H1 (cell line): ENCODE measurements around the gene ZNF248. TPM values are rescaled to one million over a fixed set of nuclear protein-coding genes. Genes with fewer than 3 reads are reported as not detected.
"Not testable (repeated sequence)": the region's sequence is repeated elsewhere in the genome, so short reads cannot be mapped to it uniquely, and the experiment has no call there.

ENCODE experiments used
- CTCF ChIA-PET: fragments of 300-600 bp; sonication (Branson Sonifier 250); formaldehyde crosslinking; loops from one replicate; lab custom pipeline; 2021; ENCODE audit not compliant: partially characterized antibody; lab: Charles Lee
- POLR2A ChIA-PET: fragments of 300-600 bp; sonication (Branson Sonifier 250); formaldehyde crosslinking; loops from one replicate; lab custom pipeline; 2021; ENCODE audit warnings: inconsistent platforms; ENCODE audit not compliant: partially characterized antibody; lab: Charles Lee
- DNase-seq, 2 experiments: peaks; one replicate each; pipeline versions ENCODE4 v3.0.0 to v3.0.0-alpha.2; 2010 to 2022; ENCODE audit warnings: low spot score in 2 of 2, low read depth in 1 of 2, mixed read lengths in 1 of 2
- FAIRE-seq: peaks from 2 replicates; lab custom pipeline; 2011; peaks lifted over from hg19 to GRCh38; lab: Jason Lieb, UNC
- H2AFZ ChIP-seq: 2 replicates; pipeline ENCODE4 v1.8.1; 2012; ENCODE audit warnings: low read length, inconsistent platforms
- H2AK5ac ChIP-seq: 2 replicates; pipeline ENCODE4 v1.6.1; 2013; ENCODE audit warnings: low read depth, low read length
- H2BK120ac ChIP-seq: replicated peaks from 2 replicates; pipeline ENCODE3; 2013; ENCODE audit warnings: low read depth, low read length, inconsistent platforms
- H2BK12ac ChIP-seq: 2 replicates; pipeline ENCODE4 v1.6.1; 2013; ENCODE audit warnings: low read depth, low read length
- H2BK15ac ChIP-seq: 2 replicates; pipeline ENCODE4 v1.6.1; 2013; ENCODE audit warnings: low read length
- H2BK20ac ChIP-seq: 2 replicates; pipeline ENCODE4 v1.6.1; 2013; ENCODE audit warnings: low read length
- H2BK5ac ChIP-seq: 2 replicates; pipeline ENCODE4 v1.6.1; 2013; ENCODE audit warnings: low read depth, low read length
- H3K14ac ChIP-seq: 2 replicates; pipeline ENCODE4 v1.6.1; 2013; ENCODE audit warnings: inconsistent platforms; ENCODE audit not compliant: insufficient read length
- H3K18ac ChIP-seq: 2 replicates; pipeline ENCODE4 v1.6.1; 2013; ENCODE audit warnings: low read length; ENCODE audit errors: extremely low read depth
- H3K23ac ChIP-seq: 2 replicates; pipeline ENCODE4 v1.6.1; 2013; ENCODE audit warnings: inconsistent platforms; ENCODE audit not compliant: insufficient read length
- H3K23me2 ChIP-seq: 2 replicates; pipeline ENCODE4 v1.6.1; 2013; ENCODE audit warnings: low read depth, low read length
- H3K27ac ChIP-seq: 2 replicates; pipeline ENCODE4 v1.6.1; 2011; ENCODE audit warnings: low read depth, low read length, inconsistent platforms
- H3K27me3 ChIP-seq, 4 experiments: replicated peaks in 1 of 4; 1 replicate in 1 of 4; 2 replicates in 3 of 4; pipeline versions ENCODE4 v1.6.1 to v1.8.1; 2011 to 2013; ENCODE audit warnings: low read length in 3 of 4, mild to moderate bottlenecking in 3 of 4, inconsistent platforms in 2 of 4, mixed read lengths in 2 of 4, moderate library complexity in 1 of 4; ENCODE audit not compliant: control insufficient read depth in 3 of 4, insufficient read depth in 3 of 4; ENCODE audit errors: extremely low read depth in 1 of 4
- H3K36me3 ChIP-seq, 4 experiments: 2 replicates each; pipeline versions ENCODE4 v1.6.1 to v1.8.1; 2011 to 2013; ENCODE audit warnings: mild to moderate bottlenecking in 4 of 4, low read length in 3 of 4, moderate library complexity in 2 of 4, control low read depth in 1 of 4, inconsistent platforms in 1 of 4; ENCODE audit not compliant: insufficient read depth in 4 of 4, control insufficient read depth in 2 of 4
- H3K4ac ChIP-seq: replicated peaks from 2 replicates; pipeline ENCODE3; 2013; ENCODE audit warnings: low read length, low read depth, mixed read lengths, inconsistent platforms; ENCODE audit not compliant: insufficient read length
- H3K4me1 ChIP-seq, 4 experiments: replicated peaks in 1 of 4; 1 replicate in 1 of 4; 2 replicates in 3 of 4; pipeline versions ENCODE4 v1.6.1 to v1.8.1; 2011 to 2013; ENCODE audit warnings: low read length in 3 of 4, inconsistent platforms in 2 of 4, mixed read lengths in 1 of 4; ENCODE audit not compliant: insufficient read depth in 4 of 4, control insufficient read depth in 3 of 4
- H3K4me2 ChIP-seq, 2 experiments: 2 replicates each; pipeline versions ENCODE4 v1.6.1 to v1.8.1; 2011 to 2013; ENCODE audit warnings: low read depth in 2 of 2, low read length in 2 of 2, control low read depth in 1 of 2, inconsistent platforms in 1 of 2, mild to moderate bottlenecking in 1 of 2; ENCODE audit not compliant: insufficient read depth in 1 of 2
- H3K4me3 ChIP-seq, 4 experiments: fragments of 200-600, 300-600 bp in 1 of 4; sonication (generic), shearing (Covaris generic), sonication (Bioruptor Twin) in 1 of 4; 2 replicates each; pipeline versions ENCODE4 v1.5.1 to v1.8.1; 2011 to 2016; ENCODE audit warnings: low read length in 4 of 4, low read depth in 3 of 4, control low read depth in 2 of 4, inconsistent platforms in 2 of 4, mild to moderate bottlenecking in 2 of 4, mixed read lengths in 1 of 4, moderate library complexity in 1 of 4; ENCODE audit not compliant: insufficient read depth in 2 of 4; ENCODE audit errors: extremely low read depth in 1 of 4
- H3K56ac ChIP-seq: replicated peaks from 2 replicates; pipeline ENCODE3; 2013; ENCODE audit warnings: low read depth, mild to moderate bottlenecking, mixed read lengths, low read length, inconsistent platforms; ENCODE audit not compliant: insufficient read length
- H3K79me1 ChIP-seq: 2 replicates; pipeline ENCODE4 v1.6.1; 2013; ENCODE audit warnings: low read depth, low read length, control low read depth
- H3K79me2 ChIP-seq, 2 experiments: 2 replicates each; pipeline versions ENCODE4 v1.6.1 to v1.8.1; 2012 to 2013; ENCODE audit warnings: low read length in 2 of 2, mild to moderate bottlenecking in 2 of 2, inconsistent platforms in 1 of 2; ENCODE audit not compliant: insufficient read depth in 2 of 2, control insufficient read depth in 1 of 2
- H3K9ac ChIP-seq, 4 experiments: replicated peaks in 1 of 4; 1 replicate in 1 of 4; 2 replicates in 3 of 4; pipeline versions ENCODE4 v1.6.1 to v1.8.1; 2011 to 2013; ENCODE audit warnings: low read depth in 3 of 4, low read length in 3 of 4, control low read depth in 2 of 4, mild to moderate bottlenecking in 2 of 4, moderate library complexity in 2 of 4, inconsistent platforms in 1 of 4; ENCODE audit errors: extremely low read depth in 1 of 4
- H3K9me3 ChIP-seq, 2 experiments: 2 replicates each; pipeline versions ENCODE4 v1.6.1 to v1.8.1; 2012 to 2013; ENCODE audit warnings: mild to moderate bottlenecking in 2 of 2, moderate library complexity in 2 of 2, control low read depth in 1 of 2, inconsistent platforms in 1 of 2, low read depth in 1 of 2, low read length in 1 of 2, mixed read lengths in 1 of 2; ENCODE audit not compliant: insufficient read depth in 2 of 2
- H4K20me1 ChIP-seq, 2 experiments: replicated peaks in 1 of 2; 2 replicates each; pipeline versions ENCODE3 to v1.8.1; 2011 to 2013; ENCODE audit warnings: inconsistent platforms in 2 of 2, low read length in 2 of 2, mild to moderate bottlenecking in 1 of 2; ENCODE audit not compliant: insufficient read depth in 2 of 2, control insufficient read depth in 1 of 2
- H4K5ac ChIP-seq: 2 replicates; pipeline ENCODE4 v1.6.1; 2013; ENCODE audit warnings: low read length, low read depth, mixed read lengths, inconsistent platforms; ENCODE audit not compliant: insufficient read length
- H4K8ac ChIP-seq: 2 replicates; pipeline ENCODE4 v1.8.0; 2013; ENCODE audit warnings: mild to moderate bottlenecking, moderate library complexity, low read length, inconsistent platforms; ENCODE audit not compliant: insufficient read depth; ENCODE audit errors: extremely low read depth
- H4K91ac ChIP-seq: replicated peaks from 2 replicates; pipeline ENCODE3; 2013; ENCODE audit warnings: low read length, mixed read lengths, inconsistent platforms; ENCODE audit not compliant: insufficient read length
- BCL11A ChIP-seq, 2 experiments: IDR thresholded peaks; one replicate each; pipeline ENCODE4 v1.6.1; 2011; ENCODE audit warnings: low read depth in 2 of 2, low read length in 2 of 2, mild to moderate bottlenecking in 2 of 2
- CBX8 ChIP-seq: fragments of 300-800, 300-1000 bp; sonication (generic); IDR thresholded peaks from 2 replicates; pipeline ENCODE4 v1.7.1; 2016; ENCODE audit warnings: low read depth, low read length, borderline replicate concordance
- KDM1A ChIP-seq: fragments of 200-600, 300-600 bp; sonication (generic); IDR thresholded peaks from 2 replicates; pipeline ENCODE4 v1.7.1; 2016; ENCODE audit warnings: mild to moderate bottlenecking, low read length, borderline replicate concordance
- MAFK ChIP-seq: IDR thresholded peaks from 2 replicates; pipeline ENCODE4 v1.6.1; 2012; ENCODE audit warnings: low read depth, mild to moderate bottlenecking, improper control_type of control experiment, low read length
- RXRA ChIP-seq: IDR thresholded peaks from 2 replicates; pipeline ENCODE4 v1.6.1; 2011; ENCODE audit warnings: low read depth, mild to moderate bottlenecking, low read length, moderate library complexity; ENCODE audit not compliant: insufficient read depth
- SAP30 ChIP-seq: fragments of 300-600 bp; sonication (generic); IDR thresholded peaks from 2 replicates; pipeline ENCODE4 v1.7.1; 2012; ENCODE audit warnings: low read length, moderate library complexity, mild to moderate bottlenecking, inconsistent platforms; ENCODE audit not compliant: insufficient read depth, insufficient replicate concordance
- SP1 ChIP-seq: IDR thresholded peaks from 2 replicates; pipeline ENCODE4 v1.6.1; 2011; ENCODE audit warnings: low read depth, low read length
- SP2 ChIP-seq: IDR thresholded peaks from 2 replicates; pipeline ENCODE4 v1.6.1; 2012; ENCODE audit warnings: mild to moderate bottlenecking, low read length, inconsistent platforms
- USF2 ChIP-seq: IDR thresholded peaks from 2 replicates; pipeline ENCODE4 v1.6.1; 2011; ENCODE audit warnings: low read length, improper control_type of control experiment
- WGBS, 2 experiments: shearing (Covaris generic) in 1 of 2; methylation state at CpG; one replicate each; pipeline versions ENCODE4 v1.1.6 to v1.1.7; 2013 to 2015; ENCODE audit warnings: low lambda C conversion rate in 2 of 2, mixed read lengths in 2 of 2, inconsistent platforms in 1 of 2, low coverage in 1 of 2, missing lambda C conversion rate in 1 of 2; ENCODE audit not compliant: insufficient replicate concordance in 2 of 2, insufficient coverage in 1 of 2, insufficient read length in 1 of 2; ENCODE audit errors: extremely low coverage in 1 of 2, missing lambda C conversion rate in 1 of 2; 5-methylcytosine and 5-hydroxymethylcytosine counted together
- polyA plus RNA-seq, 7 experiments: library from polyadenylated mRNA; depleted of rRNA in 3 of 7; stranded (reverse) in 5 of 7; unstranded in 2 of 7; fragments of >200 nt in 5 of 7; fragments of 200-250 nt in 2 of 7; gene quantifications; 1 replicate in 5 of 7; 2 replicates in 1 of 7; 4 replicates in 1 of 7; pipeline versions ENCODE4 v1.2.1 to v1.2.3, GENCODE V29; 2011 to 2013; ENCODE audit warnings: missing spikeins in 2 of 7, mixed read lengths in 2 of 7
- total RNA-seq: library from RNA; stranded (reverse); fragmentation: NEBNext Ultra II Directional; extraction: Animal tissue kit (Norgen Biotek cat#: 25700); gene quantifications from 2 replicates; pipeline ENCODE4 v1.2.1, GENCODE V29; 2021
- TF ChIP-seq, protein P1 (sequence below): IDR thresholded peaks from 2 replicates; pipeline ENCODE4 v1.6.1; 2012; ENCODE audit warnings: inconsistent platforms

Gene ZNF248
- total and polyA plus RNA-seq, 2 of the 8 experiments (the other 6 are each of a cell fraction or from before 2014, with no cell fraction given), result 9.1 TPM; not detected in 1

DNA sequence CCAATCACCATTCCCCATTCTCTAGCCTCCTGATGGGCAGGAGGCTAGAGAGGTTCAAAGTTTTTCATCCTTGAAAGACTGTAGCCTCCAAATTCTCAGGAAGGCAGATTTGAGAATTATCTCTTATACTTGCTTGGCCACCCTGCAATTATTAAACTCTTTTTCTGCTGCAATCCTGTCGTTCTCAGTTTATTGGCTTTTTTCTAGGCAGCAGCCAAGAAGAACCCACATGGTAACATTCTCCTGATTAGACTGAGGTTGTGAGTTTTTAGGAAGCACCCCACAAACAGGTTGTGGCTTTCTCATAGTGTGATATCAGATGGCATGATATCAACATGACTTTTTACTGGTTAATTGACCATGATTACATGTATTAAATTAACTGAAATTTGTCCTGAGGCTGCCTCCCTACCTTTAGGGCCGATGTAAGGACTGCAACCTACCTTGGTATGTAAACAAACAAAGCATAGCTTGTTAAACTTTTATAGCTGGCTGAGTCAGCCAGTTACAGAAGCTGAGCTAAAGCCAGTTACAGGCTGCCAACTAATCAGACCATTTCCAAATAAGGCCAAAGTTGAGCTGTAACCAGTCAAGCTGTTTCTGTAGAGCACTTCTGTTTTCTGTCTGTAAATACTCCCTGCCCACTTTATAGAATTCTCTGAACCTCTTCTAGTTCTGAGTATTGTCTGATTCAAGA lies 3.2 kb upstream of the ZNF248 start (continued):
- TF ChIP-seq, protein P1, sequence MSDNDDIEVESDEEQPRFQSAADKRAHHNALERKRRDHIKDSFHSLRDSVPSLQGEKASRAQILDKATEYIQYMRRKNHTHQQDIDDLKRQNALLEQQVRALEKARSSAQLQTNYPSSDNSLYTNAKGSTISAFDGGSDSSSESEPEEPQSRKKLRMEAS, result no peak
- TF ChIP-seq BCL11A (IDR thresholded peaks at IDR 0.05; ENCODE audit: low read depth in 2 of 2, low read length in 2 of 2) (no peak), SAP30 (no peak), MAFK (no peak), SP1 (no peak), RXRA (no peak), KDM1A (no peak), SP2 (no peak), CBX8 (no peak), USF2 (no peak)
- TF ChIP-seq, all 59 proteins: peak for 0

DNA sequence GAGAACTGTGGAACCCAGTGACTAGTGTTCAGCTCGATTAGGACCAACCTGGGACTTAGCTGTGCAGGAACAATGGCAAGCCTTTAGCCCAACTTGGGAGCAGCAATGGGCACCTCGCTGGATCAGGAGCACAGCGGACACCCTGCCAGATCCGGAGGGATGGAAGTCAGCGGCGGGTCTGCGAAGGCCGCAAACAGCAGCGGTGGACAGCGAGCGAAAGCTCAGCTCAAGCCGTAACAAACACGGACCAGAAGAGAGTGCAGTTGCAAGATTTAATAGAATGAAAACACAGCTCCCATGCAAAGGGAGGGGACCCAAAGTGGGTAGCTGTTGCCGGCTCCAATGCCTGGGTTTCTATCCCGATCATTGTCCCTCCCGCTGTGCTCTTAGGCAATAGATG lies 1.9 kb upstream of the ZNF248 start:
- H3K27ac ChIP-seq, H3K36me3 ChIP-seq, H3K4me1 ChIP-seq, H2BK15ac ChIP-seq, H3K23me2 ChIP-seq, H3K18ac ChIP-seq, H2BK20ac ChIP-seq, H4K5ac ChIP-seq, H3K4me3 ChIP-seq, H3K4me2 ChIP-seq, H3K27me3 ChIP-seq, H2BK12ac ChIP-seq, H3K9ac ChIP-seq, H3K79me2 ChIP-seq, H3K56ac ChIP-seq, H3K14ac ChIP-seq, FAIRE-seq, H2AK5ac ChIP-seq, H4K8ac ChIP-seq, H4K91ac ChIP-seq, H2AFZ ChIP-seq, POLR2A ChIA-PET, H3K23ac ChIP-seq, H2BK5ac ChIP-seq, H3K79me1 ChIP-seq, DNase-seq, H3K4ac ChIP-seq, H4K20me1 ChIP-seq, H2BK120ac ChIP-seq: not testable (repeated sequence)
- H3K9me3 ChIP-seq, result peaks cover 83% of the 10 kb centered on the region in 2 experiments
- CTCF ChIA-PET, result interaction anchor here (0.8 kb wide), 1 partner anchor 70 kb away, joined by 3 read pairs; no protein-coding TSS in a partner anchor
- WGBS, 2 experiments, result 94% methylated on average over 16 of the region's 16 CpGs; no CpG with 5 or more reads in 1 of the 2 experiments
